HEK293 (cell line): ENCODE measurements around the gene WSCD2.

Experiments
- CTCF ChIP-seq: fragments of 450-650 bp; formaldehyde crosslinking; IDR thresholded peaks from 2 replicates; pipeline ENCODE4 v1.5.1; 2016; ENCODE audit warnings: missing biosample characterization, missing genetic modification characterization
- ZNF211 ChIP-seq: fragments of 450-650 bp; formaldehyde crosslinking; IDR thresholded peaks from 2 replicates; pipeline ENCODE4 v1.5.1; 2016; ENCODE audit warnings: low read depth, missing biosample characterization, missing genetic modification characterization
- ZNF600 ChIP-seq: fragments of 450-650 bp; formaldehyde crosslinking; IDR thresholded peaks from 2 replicates; pipeline ENCODE4 v1.5.1; 2016; ENCODE audit warnings: missing biosample characterization, missing genetic modification characterization
- ZNF629 ChIP-seq: fragments of 450-650 bp; formaldehyde crosslinking; IDR thresholded peaks from 2 replicates; pipeline ENCODE4 v1.5.1; 2017; ENCODE audit warnings: missing biosample characterization, missing genetic modification characterization

- TF ChIP-seq CTCF (tag by site-specific recombination) (no peak), ZNF600 (tag by site-specific recombination) (no peak), ZNF629 (no peak), ZNF211 (no peak)
Observed at GRCh38 chr12:108169708-108170107, 40.6 kb downstream of the WSCD2 start.
